Uterus (tissue), 4 donors: Measurements from ENCODE around the gene IRF7. TPM values are rescaled to one million over a fixed set of nuclear protein-coding genes. Genes with fewer than 3 reads are reported as not detected.

ENCODE experiments used
- DNase-seq, 2 donors: peaks; one replicate each; pipeline ENCODE4 v3.0.0-alpha.2; 2019 to 2020
- H3K27ac ChIP-seq, 2 donors: fragments of 200-600 bp; sonication (generic); 1 replicate in 1 of 2; 2 replicates in 1 of 2; pipeline ENCODE4 v1.5.1; 2016 to 2018
- H3K27me3 ChIP-seq, 2 donors: fragments of 200-600 bp; sonication (generic); one replicate each; pipeline ENCODE4 v1.5.1; 2018 to 2019; ENCODE audit warnings: control low read depth in 1 of 2
- H3K36me3 ChIP-seq, 2 donors: fragments of 200-600 bp; sonication (generic); one replicate each; pipeline ENCODE4 v1.5.1; 2019; ENCODE audit warnings: control low read depth in 1 of 2
- H3K4me1 ChIP-seq, 2 donors: fragments of 200-600 bp; sonication (generic); one replicate each; pipeline ENCODE4 v1.5.1; 2018 to 2019; ENCODE audit warnings: control low read depth in 1 of 2
- H3K4me3 ChIP-seq, 2 donors: fragments of 200-600 bp; sonication (generic); 1 replicate in 1 of 2; 2 replicates in 1 of 2; pipeline ENCODE4 v1.5.1; 2018 to 2019; ENCODE audit warnings: mild to moderate bottlenecking in 1 of 2
- H3K9me3 ChIP-seq, 2 donors: fragments of 200-600 bp; sonication (generic); one replicate each; pipeline ENCODE4 v1.5.1; 2019; ENCODE audit warnings: control low read depth in 1 of 2
- CTCF ChIP-seq, 4 experiments: fragments of 200-600 bp in 2 of 4; fragments of 450-650 bp in 2 of 4; sonication (generic) in 2 of 4; IDR thresholded peaks; one replicate each; pipeline ENCODE4 v1.5.1; 2016 to 2019; ENCODE audit warnings: antibody characterized with exemption in 4 of 4, mild to moderate bottlenecking in 2 of 4, moderate library complexity in 1 of 4
- POLR2A ChIP-seq, 2 donors: fragments of 450-650 bp; IDR thresholded peaks; one replicate each; pipeline ENCODE4 v1.6.1; 2016; ENCODE audit warnings: antibody characterized with exemption in 2 of 2, mild to moderate bottlenecking in 1 of 2, moderate library complexity in 1 of 2
- intact Hi-C: fragments of 100-400 bp; cut with DNase I; formaldehyde crosslinking; loops from one replicate; pipeline ENCODE4 v1.15.1; 2023; ENCODE audit warnings: low total_unique reads
- total RNA-seq, 4 donors: library from RNA; depleted of rRNA in 3 of 4; stranded (reverse); fragments of >200 nt in 3 of 4; gene quantifications; one replicate each; pipeline versions ENCODE4 v1.1.0 to v1.2.4, GENCODE V29; 2014 to 2023
- donor health status: DM: yes; HTN: yes; CAD: no.

IRF7 gene
- total RNA-seq, 4 donors from 2014 or later, result 9.1 to 33.6 (median 13.1) TPM

- Histone ChIP-seq H3K9me3 (no peaks in the 10 kb centered on the region), H3K27ac (no peak overlapping the region), H3K4me1 (peaks cover 0 to 16% of the 10 kb centered on the region in 2 donors), H3K36me3 (no peaks in the 10 kb centered on the region), H3K27me3 (no peaks in the 10 kb centered on the region), H3K4me3 (no peak overlapping the region)
- intact Hi-C loops, result no loop called here
- TF ChIP-seq POLR2A (IDR thresholded peaks at IDR 0.05), result no peak
- DNase-seq, result no peak
These were observed 23.7 kb upstream of the IRF7 start for GRCh38 chr11:639332-639955.

- TF ChIP-seq CTCF (IDR thresholded peaks at IDR 0.05), result no peak
- no peak for TF ChIP-seq POLR2A (IDR thresholded peaks at IDR 0.05)
- no peak for DNase-seq
- H3K27ac ChIP-seq, result no peak overlapping the region
These were observed 23.0 kb upstream of the IRF7 start for GRCh38 chr11:638631-639331.

GRCh38 chr11:637593-638521 is 22.1 kb upstream of the IRF7 start:
- H3K9me3 ChIP-seq, result no peaks in the 10 kb centered on the region
- intact Hi-C loops, result no loop called here
- H3K4me1 ChIP-seq, result peaks cover 0 to 16% of the 10 kb centered on the region in 2 donors
- no peak for TF ChIP-seq CTCF (IDR thresholded peaks at IDR 0.05)
- TF ChIP-seq POLR2A (IDR thresholded peaks at IDR 0.05), result no peak
- no peaks in the 10 kb centered on the region for H3K27me3 ChIP-seq
- peak overlapping the region in 1 of 2 donors; percentile 10 for H3K4me3 ChIP-seq
- no peak overlapping the region for H3K27ac ChIP-seq
- DNase-seq, result peak in 1 of 2 donors; percentile 22
- H3K36me3 ChIP-seq, result no peaks in the 10 kb centered on the region

More at GRCh38 chr11:638631-639331, 23.0 kb upstream of the IRF7 start:
- H3K4me1 ChIP-seq, result peaks cover 0 to 16% of the 10 kb centered on the region in 2 donors
- no peak overlapping the region for H3K4me3 ChIP-seq
- no peaks in the 10 kb centered on the region for H3K27me3 ChIP-seq
- no peaks in the 10 kb centered on the region for H3K36me3 ChIP-seq
- intact Hi-C loops, result no loop called here
- no peaks in the 10 kb centered on the region for H3K9me3 ChIP-seq

GRCh38 chr11:637333-637592 is 21.5 kb upstream of the IRF7 start:
- DNase-seq, result no peak
- Histone ChIP-seq H3K4me3 (peak overlapping the region; percentile 2 to 10), H3K4me1 (peaks cover 0 to 16% of the 10 kb centered on the region in 2 donors), H3K27ac (no peak overlapping the region), H3K36me3 (no peaks in the 10 kb centered on the region), H3K27me3 (no peaks in the 10 kb centered on the region), H3K9me3 (no peaks in the 10 kb centered on the region)
- TF ChIP-seq POLR2A (IDR thresholded peaks at IDR 0.05), result no peak
- TF ChIP-seq CTCF (IDR thresholded peaks at IDR 0.05), result no peak
- intact Hi-C loops, result no loop called here

GRCh38 chr11:636511-637332 is 21.0 kb upstream of the IRF7 start, which contains the start of gene DRD4:
Gene DRD4 (plus strand): TSS chr11:637269. CDS start chr11:637305, 36 bp downstream.
- peak in 1 of 2 donors; percentile 65 for DNase-seq
- TF ChIP-seq POLR2A (IDR thresholded peaks at IDR 0.05), result no peak
- Histone ChIP-seq H3K9me3 (no peaks in the 10 kb centered on the region), H3K27ac (no peak within 1 kb of the TSS), H3K4me1 (peaks cover 0 to 16% of the 10 kb centered on the region in 2 donors), H3K4me3 (peak within 1 kb of the TSS; percentile 2 to 10), H3K36me3 (no peaks in the 10 kb centered on the region), H3K27me3 (no peaks in the 10 kb centered on the region)
- intact Hi-C loops, result no loop called here
